DOHH2 (cell line): ENCODE results near the gene KCNN1.

Experiments
- H3F3A ChIP-seq: fragments of 200-600 bp; sonication (generic), shearing (Covaris generic); 2 replicates; pipeline ENCODE4 v1.6.0; 2016; ENCODE audit warnings: antibody characterized with exemption, mild to moderate bottlenecking; ENCODE audit not compliant: control insufficient read depth, insufficient read depth
- H3K27ac ChIP-seq: fragments of 200-600 bp; sonication (generic); 2 replicates; pipeline ENCODE4 v1.5.1; 2014; ENCODE audit warnings: low read depth, mild to moderate bottlenecking, low read length, moderate library complexity
- H3K27me3 ChIP-seq: fragments of 200-600 bp; sonication (generic); 2 replicates; pipeline ENCODE4 v1.6.1; 2014; ENCODE audit warnings: mild to moderate bottlenecking, low read length, mixed read lengths; ENCODE audit not compliant: control insufficient read depth
- H3K36me3 ChIP-seq: fragments of 200-600 bp; sonication (generic); 2 replicates; pipeline ENCODE4 v1.6.1; 2014; ENCODE audit warnings: mild to moderate bottlenecking, low read length, moderate library complexity, mixed read lengths; ENCODE audit not compliant: control insufficient read depth
- H3K4me1 ChIP-seq: fragments of 200-600 bp; sonication (generic); 2 replicates; pipeline ENCODE4 v1.6.1; 2014; ENCODE audit warnings: mild to moderate bottlenecking, low read length, mixed read lengths; ENCODE audit not compliant: control insufficient read depth
- H3K4me2 ChIP-seq: fragments of 200-600 bp; sonication (generic); 2 replicates; pipeline ENCODE4 v1.6.0; 2014; ENCODE audit warnings: mild to moderate bottlenecking, low read length, moderate library complexity
- H3K4me3 ChIP-seq: fragments of 200-600 bp; sonication (generic); 2 replicates; pipeline ENCODE4 v1.5.1; 2014; ENCODE audit warnings: mild to moderate bottlenecking, low read length, mixed read lengths
- H3K79me2 ChIP-seq: fragments of 200-600 bp; sonication (generic); 2 replicates; pipeline ENCODE4 v1.6.1; 2014; ENCODE audit warnings: mild to moderate bottlenecking, low read length, mixed read lengths; ENCODE audit not compliant: control insufficient read depth
- H3K9me2 ChIP-seq: fragments of 200-600 bp; sonication (generic); replicated peaks from 2 replicates; pipeline ENCODE4 v1.6.1; 2014; ENCODE audit warnings: mild to moderate bottlenecking, low read length, mixed read lengths; ENCODE audit not compliant: control insufficient read depth
- H3K9me3 ChIP-seq: fragments of 200-600 bp; sonication (generic); 2 replicates; pipeline ENCODE4 v1.6.1; 2014; ENCODE audit warnings: antibody characterized with exemption, low read length, mixed read lengths; ENCODE audit not compliant: control insufficient read depth, insufficient read depth
- H4K20me1 ChIP-seq: fragments of 200-600 bp; sonication (generic); 2 replicates; pipeline ENCODE4 v1.6.0; 2014; ENCODE audit warnings: low read depth, mild to moderate bottlenecking, antibody characterized with exemption, low read length, moderate library complexity; ENCODE audit not compliant: control insufficient read depth, insufficient read depth
- CTCF ChIP-seq: fragments of 200-600 bp; sonication (generic); IDR thresholded peaks from one replicate; pipeline ENCODE4 v1.5.1; 2014; ENCODE audit warnings: antibody characterized with exemption, mild to moderate bottlenecking, low read depth, low read length; ENCODE audit not compliant: poor library complexity, severe bottlenecking
- EZH2phosphoT487 ChIP-seq: fragments of 200-600 bp; sonication (generic); IDR thresholded peaks from 2 replicates; pipeline ENCODE4 v1.6.1; 2017; ENCODE audit warnings: borderline replicate concordance, mild to moderate bottlenecking, antibody characterized with exemption, low read length, moderate library complexity, mixed read lengths

The KCNN1 gene

GRCh38 chr19:17965370-17966128 is 1.4 kb upstream of the KCNN1 start:
- peaks cover 15% of the 10 kb centered on the region for H3K27me3 ChIP-seq
- H3K79me2 ChIP-seq = no peaks in the 10 kb centered on the region
- H3K9me2 ChIP-seq = no peaks in the 10 kb centered on the region
- no peak overlapping the region for H3K27ac ChIP-seq
- no peak overlapping the region for H3K4me3 ChIP-seq
- no peaks in the 10 kb centered on the region for H3K9me3 ChIP-seq
- no peaks in the 10 kb centered on the region for H3F3A ChIP-seq
- no peak overlapping the region for H3K4me2 ChIP-seq
- H4K20me1 ChIP-seq = no peaks in the 10 kb centered on the region
- H3K4me1 ChIP-seq = 0 out of 2 replicates have a peak, but pooled peaks cover 8% of the 10 kb centered on the region
- no peaks in the 10 kb centered on the region for H3K36me3 ChIP-seq
- TF ChIP-seq CTCF = no peak
- TF ChIP-seq EZH2phosphoT487 = no peak

GRCh38 chr19:17966129-17966483 is 801 bp upstream of the KCNN1 start:
- Histone ChIP-seq H3K9me2 (no peaks in the 10 kb centered on the region), H3K27me3 (peaks cover 15% of the 10 kb centered on the region), H3K4me2 (no peak overlapping the region), H4K20me1 (no peaks in the 10 kb centered on the region), H3K36me3 (no peaks in the 10 kb centered on the region), H3F3A (no peaks in the 10 kb centered on the region), H3K4me1 (0 out of 2 replicates have a peak, but pooled peaks cover 8% of the 10 kb centered on the region), H3K4me3 (no peak overlapping the region), H3K27ac (no peak overlapping the region), H3K79me2 (no peaks in the 10 kb centered on the region), H3K9me3 (no peaks in the 10 kb centered on the region)
- TF ChIP-seq CTCF = no peak
- TF ChIP-seq EZH2phosphoT487 = no peak

DNA sequence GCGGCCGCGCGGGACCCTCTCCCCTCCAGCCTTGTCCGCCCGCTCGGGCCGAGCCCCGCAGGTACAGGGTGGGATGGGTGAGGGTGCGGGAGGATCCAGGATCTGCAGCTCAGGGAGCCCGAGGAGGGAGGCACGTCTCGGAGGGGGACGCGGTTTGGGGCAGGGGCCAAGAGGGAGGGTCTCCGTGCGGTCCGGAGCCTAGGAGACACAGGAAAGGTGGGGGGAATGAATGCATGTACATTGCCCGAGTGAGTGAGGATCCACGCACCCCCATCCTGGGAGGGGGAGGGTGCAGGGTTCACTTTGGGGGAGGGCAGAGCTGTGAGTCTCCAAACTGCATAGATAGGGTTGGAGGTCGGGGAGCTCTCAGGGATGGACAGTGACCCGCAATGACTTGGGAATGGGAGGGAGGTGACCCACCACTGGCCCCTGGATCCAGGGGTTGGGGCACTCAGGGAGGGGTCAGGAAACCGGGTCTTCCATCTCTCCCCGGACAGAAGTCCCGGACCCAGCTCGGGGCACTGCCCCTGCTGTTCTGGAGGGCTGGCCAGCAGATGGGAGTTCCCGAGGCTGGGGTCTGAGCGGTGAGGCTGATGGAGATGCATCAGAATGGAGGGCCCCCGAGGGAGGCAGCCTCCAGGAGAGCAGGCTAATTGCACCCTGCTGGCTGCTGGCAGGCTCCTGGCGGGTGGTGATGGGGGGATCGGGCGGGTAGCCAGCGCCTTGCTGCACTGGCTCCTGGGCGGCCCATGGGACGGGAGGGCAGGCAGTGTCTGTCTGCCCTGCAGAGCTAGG is 547 bp downstream of the KCNN1 start:
- Histone ChIP-seq H3K27ac (no peak overlapping the region), H3K27me3 (peaks cover 15% of the 10 kb centered on the region), H3K4me3 (no peak overlapping the region), H3K4me2 (no peak overlapping the region), H3K4me1 (peaks cover 13% of the 10 kb centered on the region; the same call in 1 of the 2 replicates), H4K20me1 (no peaks in the 10 kb centered on the region), H3K36me3 (no peaks in the 10 kb centered on the region), H3K9me2 (no peaks in the 10 kb centered on the region), H3F3A (no peaks in the 10 kb centered on the region), H3K79me2 (no peaks in the 10 kb centered on the region), H3K9me3 (no peaks in the 10 kb centered on the region)
- TF ChIP-seq CTCF = no peak
- no peak for TF ChIP-seq EZH2phosphoT487
